Activated CD8-positive, alpha-beta memory T cell treated with anti-CD3 and anti-CD28 coated beads, Interleukin-2, amount 50 U/mL, for 1 hour (primary cell): ENCODE data around the gene HPCAL1.

Experiments
- DNase-seq: peaks from one replicate; pipeline ENCODE4 v3.0.0-alpha.2; 2020; ENCODE audit errors: extremely low read depth

HPCAL1 gene

DNA sequence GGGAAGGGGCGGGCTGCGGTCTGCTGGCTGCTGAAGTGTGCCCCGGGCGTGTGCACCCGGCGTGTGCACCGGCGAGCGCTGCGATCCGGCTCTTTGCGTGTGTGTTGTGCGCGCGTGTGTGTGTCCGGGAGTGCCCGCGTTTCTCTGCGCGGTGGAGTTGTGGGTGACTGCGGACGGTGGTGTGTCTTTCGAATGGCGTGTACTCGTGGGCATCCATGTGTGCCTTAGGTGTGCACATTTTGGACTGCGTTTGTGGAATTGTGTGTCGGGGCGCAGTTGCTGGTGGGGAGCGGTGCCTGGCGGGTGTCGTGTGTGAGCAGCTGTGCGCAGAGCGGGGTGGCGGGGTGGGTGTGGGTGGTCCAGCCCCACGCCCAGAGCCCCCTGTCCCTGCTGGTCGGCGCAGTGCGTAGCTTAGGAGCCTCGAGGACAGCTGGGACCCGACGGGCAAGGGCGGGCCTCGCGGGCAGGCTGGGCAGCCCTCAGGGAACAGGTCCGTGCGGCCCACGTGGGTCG, 533 bp downstream of the HPCAL1 start:
- no peak for DNase-seq

DNA sequence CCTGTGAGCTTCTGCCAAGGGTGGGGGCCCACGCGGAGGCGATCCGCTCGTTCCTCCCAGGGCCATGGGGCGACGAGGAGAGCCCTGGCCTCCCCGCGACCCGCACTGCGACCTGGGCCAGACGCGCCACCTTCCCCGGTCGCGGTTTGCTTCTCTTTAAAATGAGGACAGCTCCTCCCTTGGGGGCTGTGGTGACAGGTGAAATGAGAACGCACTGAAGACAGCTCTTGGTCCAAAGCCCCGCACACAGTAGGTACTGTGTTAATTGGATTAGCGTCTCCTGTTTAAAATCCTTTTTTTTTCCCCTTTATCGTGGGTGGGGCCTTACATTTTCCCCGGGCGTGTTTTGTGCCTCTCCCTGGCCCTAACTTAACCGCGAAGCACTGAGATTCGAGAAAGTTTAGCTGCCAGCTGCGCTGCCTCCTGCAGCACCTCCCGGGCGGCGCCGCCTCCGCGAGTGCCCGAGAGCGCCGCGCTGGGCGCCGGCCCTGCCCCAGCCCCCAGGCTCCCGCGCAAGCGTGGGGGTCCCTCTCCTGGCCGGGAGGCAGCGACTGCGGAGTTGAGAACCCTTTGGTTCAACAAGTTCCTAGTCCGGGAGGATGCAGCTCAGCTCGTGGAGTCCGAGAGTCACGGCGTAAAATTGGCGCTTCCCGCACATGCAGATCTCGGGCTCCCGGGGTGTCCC, 1.1 kb downstream of the HPCAL1 start:
- DNase-seq = no peak

DNA sequence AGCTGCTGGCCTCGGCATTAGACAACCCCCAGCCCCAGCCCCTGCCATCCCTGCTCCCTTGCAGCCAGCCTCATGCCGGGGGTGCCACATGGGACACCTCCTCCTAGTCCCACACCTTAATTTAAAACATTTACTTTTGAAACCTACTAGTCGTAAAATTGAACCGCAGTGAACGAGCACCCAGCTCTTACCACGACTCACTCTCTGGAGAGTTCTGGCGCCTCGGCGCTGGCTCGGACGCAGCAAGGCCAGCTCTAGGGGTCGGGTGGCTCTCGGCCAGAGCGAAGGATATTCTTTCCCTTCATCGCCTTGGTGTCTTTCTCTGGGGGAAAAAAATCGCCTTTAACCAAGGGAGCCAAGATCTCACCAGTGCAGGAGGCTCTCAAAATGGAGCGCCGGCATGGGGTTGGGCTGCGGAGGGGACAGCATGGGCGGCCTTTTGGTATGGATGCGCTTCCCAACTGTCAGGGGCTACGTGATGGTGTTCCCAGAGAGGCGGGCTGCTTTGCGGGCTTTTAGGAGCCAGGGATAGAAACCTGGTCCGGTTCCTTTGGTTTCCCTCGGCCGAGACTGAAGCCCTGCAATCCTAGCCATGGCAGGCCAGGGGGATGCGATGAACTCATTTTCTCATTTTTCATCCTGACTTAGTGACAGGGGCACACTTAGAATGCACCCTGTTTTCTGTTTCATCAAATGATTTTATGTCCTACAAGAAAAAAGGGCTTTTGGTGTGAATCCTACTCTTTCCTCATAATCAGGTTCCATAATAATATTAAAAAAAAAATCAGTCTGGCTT, 2.0 kb downstream of the HPCAL1 start:
- DNase-seq = no peak

DNA sequence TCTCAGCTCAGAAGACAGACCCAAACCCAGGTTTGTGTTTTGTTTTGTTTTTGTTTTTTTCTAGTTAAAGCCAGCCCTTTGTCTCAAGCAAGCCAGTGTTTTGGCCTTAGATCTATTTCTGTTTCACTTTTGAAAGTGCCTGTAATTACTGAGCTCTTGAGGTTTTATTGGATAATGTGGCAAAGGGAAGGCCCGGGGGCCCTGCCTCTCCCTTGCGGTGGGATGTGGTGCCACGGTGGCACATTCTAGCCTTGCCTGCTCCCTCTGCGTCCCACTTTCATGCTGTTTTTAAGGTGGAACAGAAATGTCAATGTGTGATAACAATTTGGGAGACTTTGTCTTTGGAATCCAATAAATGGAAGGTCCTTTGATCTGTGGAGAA, 2.5 kb downstream of the HPCAL1 start:
- DNase-seq = no peak

DNA sequence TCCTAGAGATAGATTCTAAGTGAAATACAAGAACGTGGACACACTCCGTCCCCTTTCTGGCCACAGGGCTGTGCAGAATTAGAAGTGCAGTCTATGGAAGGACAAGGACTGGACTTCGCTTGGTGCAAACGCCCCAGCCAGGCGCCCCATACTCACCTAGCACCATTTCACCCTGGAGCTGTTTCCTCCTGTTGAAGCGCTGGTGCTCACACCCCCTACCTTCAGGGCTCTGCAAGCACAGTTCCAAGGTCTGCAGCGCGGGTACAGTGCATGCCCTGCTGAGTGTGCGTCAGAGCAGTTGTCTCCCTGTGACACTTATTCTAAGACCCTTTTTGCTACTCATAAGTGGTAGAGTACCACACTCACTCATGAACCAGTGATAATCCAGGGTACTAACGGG, 3.0 kb downstream of the HPCAL1 start:
- DNase-seq = no peak

DNA sequence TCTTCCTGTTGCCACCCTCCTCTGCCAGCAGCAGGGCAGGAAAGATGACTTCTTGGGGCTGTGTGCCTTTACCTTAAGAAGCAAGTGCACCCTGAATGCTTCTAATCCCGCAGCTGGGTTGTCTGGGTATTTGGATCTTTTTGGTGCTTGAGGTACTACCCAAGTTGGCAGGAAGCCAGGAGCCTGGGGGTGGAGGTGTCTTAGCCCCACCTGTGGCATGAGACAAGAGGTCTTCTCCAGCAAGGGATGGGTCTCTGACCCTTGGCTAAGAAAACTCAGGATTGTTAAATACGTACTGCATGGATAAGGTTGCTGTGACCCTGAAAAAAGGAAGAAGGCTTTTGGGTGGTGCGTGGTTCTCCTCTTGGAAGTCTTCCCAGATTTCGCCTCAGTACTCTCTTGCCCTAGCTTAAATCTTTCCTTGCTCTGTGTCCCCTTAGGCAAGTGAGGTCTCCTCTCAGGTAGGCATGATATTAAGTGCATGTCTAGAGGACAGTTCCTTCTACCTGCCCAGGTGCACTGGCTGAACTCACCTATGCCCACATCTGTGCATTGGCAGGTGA, 4.3 kb downstream of the HPCAL1 start:
- DNase-seq = no peak

DNA sequence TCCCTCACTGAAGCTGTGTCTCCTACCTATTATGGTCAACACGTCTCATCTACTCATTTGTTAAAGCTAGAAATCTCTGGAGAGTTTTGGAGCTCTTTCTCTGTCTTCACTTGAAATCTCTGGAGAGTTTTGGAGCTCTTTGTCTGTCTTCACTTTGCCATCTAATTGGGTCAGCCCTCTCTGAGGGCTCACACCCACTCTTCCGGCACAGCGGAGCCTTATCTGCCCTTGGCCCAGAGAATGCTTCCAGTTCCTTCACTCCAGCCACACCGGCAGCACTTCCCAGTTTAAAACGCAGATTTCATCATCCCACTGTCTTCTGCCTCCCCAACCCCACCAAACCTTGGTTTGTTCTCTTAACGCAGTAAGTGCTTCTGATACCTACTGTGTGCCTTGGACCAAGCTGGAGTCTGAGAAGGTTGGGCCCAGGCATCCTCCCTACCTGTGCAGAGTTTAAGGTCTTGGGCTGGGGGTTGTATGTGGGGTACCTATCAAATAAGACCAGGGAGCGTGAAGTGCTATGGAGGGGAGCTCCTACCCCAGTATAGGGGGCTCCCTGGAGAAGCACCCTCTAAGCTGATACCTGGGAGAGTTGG, 5.0 kb downstream of the HPCAL1 start:
- no peak for DNase-seq

DNA sequence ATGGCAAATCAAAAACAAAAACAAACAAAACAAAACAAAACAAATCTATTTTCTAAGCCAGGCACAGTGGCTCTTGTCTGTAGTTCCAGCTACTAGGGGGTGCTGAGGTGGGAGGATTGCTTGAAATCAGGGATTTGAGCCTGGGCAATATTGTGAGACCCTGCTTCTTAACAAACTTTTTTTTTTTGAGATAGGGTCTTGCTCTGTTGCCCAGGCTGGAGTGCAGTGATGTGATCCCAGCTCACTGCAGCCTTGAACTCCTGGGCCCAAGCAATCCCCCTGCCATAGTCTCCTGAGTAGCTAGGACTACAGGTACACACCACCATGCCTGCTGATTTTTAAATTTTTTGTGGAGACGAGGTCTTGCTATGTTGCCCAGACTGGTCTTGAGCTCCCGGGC, 6.2 kb downstream of the HPCAL1 start:
- DNase-seq = no peak

DNA sequence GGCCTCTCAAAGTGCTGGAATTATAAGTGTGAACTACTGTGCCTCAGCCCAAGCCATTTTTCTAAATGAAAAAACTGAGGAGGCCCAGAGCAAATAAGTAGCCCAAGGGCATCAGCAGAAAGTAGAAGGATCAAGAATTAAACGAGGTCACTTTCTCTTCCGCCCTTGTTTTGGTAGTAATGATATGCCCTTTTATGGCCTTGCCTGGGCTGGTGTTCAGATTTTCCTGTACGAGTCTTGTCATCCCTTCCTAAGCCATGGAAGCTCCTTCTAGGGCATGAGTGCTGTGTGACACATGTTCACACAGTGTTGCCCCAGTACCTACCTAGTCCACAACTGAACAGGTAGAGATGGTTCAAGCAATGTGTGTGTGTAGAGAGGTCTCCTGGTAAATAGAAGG, 6.6 kb downstream of the HPCAL1 start:
- DNase-seq = no peak

DNA sequence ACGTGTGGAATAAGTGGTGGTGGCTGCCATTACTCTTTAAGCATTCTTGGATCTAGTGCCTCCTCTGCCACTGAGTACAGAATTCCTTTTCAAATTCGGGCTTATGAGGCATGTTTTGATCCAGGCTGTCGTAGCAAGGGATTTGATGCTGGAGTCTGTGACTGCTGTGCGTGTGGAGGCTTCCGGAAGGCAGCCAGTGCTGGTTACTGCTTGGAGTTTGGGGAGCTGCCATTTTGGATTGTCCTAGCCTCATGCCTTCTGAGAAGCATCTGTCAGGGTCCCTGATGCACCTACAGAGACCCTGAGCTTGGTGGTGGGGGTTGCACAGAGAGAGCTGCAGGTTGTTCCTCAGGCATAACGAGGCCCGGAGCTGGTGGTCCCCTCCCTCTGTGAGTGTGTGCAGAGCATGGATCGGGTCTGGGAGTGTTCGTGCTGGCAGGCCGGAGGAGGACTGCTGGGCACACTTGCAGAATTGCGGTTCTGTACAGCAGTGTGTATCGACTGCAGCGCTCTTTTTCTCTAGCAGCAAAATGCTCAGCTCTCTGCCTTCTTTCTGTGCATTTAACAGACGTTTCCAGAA, 7.7 kb downstream of the HPCAL1 start:
- DNase-seq = no peak

DNA sequence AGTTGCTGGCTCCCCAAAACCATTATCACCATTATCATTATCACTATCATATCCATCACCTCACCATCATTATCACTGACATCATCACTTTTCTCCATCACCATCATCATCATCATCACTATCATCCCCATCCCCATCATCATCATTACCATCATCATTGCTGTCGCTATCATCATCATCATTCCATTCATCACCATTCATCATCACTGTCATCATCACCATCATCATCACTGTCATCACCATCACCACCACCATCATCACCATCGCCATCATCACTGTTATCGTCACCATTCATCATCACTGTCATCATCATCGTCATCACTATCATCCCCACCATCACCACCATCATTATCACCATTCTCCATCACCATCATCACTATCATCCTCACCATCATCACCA, 9.0 kb downstream of the HPCAL1 start:
- DNase-seq = no peak

DNA sequence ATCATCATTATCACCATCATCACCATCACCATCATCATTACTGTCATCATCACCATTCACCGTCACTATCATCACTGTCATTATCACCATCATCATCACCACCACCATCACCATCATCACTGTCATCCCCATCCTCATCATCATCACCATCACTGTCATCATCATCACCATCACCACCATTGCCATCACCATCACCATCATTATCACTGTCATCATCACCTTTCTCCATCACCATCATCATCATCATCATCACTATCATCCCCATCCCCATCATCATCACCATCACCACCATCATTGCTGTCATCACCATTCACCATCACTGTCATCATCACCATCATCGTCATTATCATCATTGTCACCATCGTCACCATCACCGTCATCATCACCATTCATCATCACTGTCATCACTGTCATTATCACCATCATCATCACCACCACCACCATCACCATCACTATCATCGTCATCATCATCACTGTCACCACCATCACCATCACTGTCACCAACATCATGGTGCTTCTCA, 9.8 kb downstream of the HPCAL1 start:
- no peak for DNase-seq

DNA sequence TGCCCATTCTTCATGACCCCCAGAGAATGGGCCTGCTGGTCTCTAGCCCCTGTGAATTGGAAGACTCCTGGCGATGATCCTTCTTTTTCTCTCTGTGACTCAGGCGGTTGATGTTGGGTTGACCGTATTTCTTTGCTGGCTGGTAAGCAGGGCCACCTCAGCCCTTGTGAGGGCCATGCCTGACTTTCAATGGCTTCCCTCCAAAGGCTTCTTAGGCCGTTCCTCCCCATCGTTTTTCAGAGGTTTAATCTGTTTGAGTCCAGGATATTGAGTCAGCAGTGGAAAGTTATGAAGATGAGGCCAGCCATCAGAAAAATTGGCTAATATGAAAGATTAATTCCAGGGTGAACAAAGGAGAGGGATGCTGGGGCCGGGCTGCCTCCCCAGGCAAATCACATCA, 13.6 kb downstream of the HPCAL1 start:
- no peak for DNase-seq

DNA sequence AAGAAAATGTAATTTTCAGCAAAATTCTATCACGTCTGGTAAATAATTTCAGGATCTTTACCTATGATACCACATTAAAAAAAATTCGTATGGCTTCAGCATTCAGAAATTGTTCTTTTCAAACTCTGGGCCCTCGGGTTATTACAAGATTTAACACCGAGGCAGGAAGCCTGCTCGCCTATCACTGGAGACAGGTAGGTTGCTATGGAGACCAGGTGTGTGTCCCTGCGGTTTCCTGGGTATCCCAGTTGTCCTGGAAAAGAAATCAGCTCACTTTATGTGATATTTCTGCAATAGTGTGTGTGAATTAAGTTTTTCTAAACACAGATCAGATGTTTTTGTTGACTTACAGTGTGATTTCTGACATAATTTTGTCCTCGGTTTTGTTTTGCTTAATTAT, 14.2 kb downstream of the HPCAL1 start:
- no peak for DNase-seq

DNA sequence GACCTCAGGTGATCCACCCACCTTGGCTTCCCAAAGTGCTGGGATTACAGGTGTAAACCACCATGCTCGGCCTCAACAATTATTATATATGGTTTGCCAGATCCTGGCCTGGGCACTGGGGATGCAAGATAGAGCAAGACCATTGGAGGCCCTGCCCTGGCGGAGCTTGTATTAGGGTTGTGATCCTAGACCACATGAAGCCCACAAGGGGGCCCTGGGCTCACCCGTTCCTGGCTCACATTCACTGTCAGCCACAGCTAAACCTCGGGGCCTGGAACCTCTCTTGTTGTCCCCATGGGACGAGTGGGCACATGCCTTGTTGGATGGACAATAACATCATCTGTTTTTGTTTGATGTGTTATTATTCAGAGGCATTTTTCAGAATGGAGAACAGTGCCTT, 14.9 kb downstream of the HPCAL1 start:
- DNase-seq = no peak

DNA sequence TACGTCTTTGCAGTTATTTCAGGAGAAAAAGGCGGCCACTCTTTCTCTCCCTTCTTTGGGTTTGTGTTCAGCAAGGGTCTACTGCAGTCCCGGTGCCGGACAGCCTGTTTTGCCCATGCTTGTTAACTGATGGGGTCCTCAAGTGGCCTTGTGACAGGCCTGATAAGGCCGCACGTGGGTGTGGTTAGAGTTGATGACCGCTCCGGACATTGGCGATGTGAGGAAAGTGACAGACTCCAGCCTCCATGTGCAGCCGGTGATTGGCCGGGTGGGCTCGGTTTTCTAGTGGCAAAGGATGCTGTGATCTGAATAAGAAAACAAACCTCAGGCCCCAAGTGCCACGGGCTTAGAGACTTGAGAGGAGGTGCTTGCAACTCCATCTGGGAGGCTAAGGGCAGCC, 15.6 kb downstream of the HPCAL1 start:
- DNase-seq = no peak

DNA sequence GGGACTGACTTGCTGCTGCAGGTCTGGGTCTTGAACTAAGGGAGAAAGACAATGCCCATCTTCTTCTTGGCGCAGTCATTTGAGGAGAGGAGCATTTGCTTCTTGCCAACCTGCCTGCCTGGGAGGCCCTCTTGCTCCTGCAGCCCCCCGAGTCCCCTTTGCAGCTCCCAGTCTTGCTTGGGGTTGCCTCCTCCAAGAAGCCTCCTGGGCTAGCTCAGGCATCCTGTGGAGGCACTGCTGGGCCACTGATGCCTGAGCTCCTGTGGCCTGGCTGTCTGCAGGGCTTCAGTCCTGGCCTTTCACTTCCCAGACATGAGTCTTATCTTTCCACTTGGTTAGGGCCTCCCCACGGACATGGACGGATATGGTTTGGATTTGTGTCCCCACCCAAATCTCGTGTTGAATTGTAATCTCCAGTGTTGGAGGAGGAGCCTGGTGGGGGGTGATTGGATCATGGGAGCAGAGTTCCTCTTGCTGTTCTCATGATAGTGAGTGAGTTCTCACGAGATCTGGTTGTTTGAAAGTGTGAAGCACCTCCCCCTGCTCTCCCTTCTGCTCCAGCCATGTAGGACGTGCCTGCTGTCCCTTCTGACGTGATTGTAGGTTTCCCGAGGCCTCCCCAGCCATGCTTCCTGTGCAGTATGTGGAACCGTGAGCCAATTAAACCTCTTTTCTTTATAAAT, 17.3 kb downstream of the HPCAL1 start:
- no peak for DNase-seq

DNA sequence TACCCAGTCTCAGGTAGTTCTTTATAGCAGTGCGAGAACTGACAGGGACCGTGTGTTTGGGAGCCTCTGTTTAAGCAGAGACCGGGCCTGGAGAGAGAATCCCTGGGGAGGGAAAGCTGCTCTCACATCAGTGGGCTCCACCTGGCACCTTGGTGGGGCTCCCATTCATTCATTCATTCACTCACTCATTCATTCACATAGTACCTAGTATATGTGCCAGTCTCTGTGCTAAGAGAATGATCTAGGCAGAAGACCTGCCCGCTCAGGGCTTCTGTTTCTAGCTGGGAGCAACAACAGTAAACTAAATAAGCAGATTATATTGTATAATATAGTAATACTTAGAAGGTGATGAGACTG, 17.8 kb downstream of the HPCAL1 start:
- DNase-seq = no peak

DNA sequence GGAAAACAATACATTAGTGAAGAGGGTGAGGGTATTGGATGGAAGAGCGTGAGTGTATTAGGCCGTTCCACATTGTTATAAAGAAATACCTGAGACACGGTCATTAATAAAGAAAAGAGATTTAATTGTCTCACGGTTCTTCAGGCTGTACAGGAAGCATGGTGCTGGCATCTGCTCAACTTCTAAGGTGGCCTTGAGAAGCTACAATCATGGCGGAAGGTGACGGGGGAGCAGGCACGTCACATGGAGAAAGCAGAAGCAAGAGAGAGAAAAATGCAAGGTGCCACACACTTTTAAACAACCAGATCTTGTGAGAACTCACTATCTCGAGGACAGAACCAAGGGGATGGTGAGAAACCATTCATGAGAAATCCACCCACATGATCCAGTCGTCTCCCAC, 18.2 kb downstream of the HPCAL1 start:
- DNase-seq = no peak

DNA sequence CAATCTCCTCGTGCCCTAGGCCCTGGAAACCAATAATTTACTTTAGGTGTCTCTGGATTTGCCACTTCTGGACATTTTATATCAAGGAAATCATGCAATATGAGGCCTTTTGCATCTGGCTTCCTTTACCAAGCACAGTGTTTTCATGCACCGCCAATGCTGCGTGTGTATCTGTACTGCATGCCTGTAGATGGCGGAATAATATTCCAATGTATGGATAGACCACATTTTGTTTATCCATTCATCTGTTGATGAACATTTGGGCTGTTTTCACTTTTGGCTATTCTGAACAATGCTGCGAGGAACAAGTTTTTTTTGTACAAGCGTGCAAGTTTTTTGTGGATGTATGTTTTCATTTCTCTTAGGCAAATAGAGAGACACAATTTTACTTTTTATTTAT, 18.9 kb downstream of the HPCAL1 start:
- no peak for DNase-seq

DNA sequence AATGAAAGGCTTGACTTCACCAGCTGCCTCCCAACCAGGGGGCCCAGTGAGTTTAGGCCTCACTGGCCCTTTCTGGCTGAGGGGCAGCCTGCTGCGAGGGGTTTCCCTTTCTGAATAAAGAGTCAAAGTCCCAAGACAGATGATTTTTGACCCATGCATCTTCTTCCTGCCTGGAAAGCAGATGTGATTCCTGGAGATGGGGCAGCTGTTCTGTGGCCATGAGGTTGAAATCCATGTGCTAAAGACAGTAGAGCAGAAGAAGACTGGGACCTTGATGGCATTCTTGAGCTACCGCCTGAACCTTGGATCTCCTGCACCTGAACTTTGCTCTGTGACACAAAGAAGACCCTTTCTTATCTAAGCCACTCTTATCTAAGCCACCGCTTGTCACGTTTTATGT, 19.8 kb downstream of the HPCAL1 start:
- DNase-seq = no peak

DNA sequence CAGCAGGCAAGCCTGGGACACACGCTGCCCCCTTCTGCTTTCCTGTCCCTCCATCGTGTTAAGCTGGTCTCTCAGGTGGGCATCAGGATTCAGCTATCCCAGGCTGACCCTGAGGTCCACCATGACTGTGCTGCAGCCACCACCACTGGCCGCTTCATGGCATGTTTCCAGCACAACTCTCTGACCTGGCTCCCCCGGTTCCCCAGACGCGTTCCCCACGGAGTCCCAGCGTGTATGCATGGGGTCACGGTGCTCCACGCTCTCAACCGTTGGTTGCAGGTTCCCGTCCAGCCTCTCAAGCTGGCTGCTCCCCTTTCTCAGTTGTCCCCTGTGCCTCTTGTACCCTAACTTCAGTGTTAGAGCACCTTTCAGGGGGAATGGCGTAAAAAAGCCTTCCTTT, 20.3 kb downstream of the HPCAL1 start:
- DNase-seq = no peak
